Panc1 (cell line): ENCODE measurements around the gene CDK19. TPM values are rescaled to one million over a fixed set of nuclear protein-coding genes. Genes with fewer than 3 reads are reported as not detected.

Experiments used
- ATAC-seq: fragments of 200-7000 bp; cut with Tn5 transposase; 2 replicates; pipeline ENCODE4 v1.9.1; 2020; ENCODE audit warnings: mild to moderate bottlenecking, moderate library complexity
- BruUV-seq: library from RNA; stranded (reverse); fragments of 400-500 nt; replicated peaks from 2 replicates; lab custom pipeline; 2021; lab: Mats Ljungman, UMichigan
- CTCF ChIA-PET: fragments of 300-600 bp; sonication (Branson Sonifier 250); formaldehyde crosslinking; loops from one replicate; lab custom pipeline; 2022; ENCODE audit warnings: antibody characterized with exemption; lab: Charles Lee
- POLR2A ChIA-PET: fragments of 300-600 bp; sonication (Branson Sonifier 250); formaldehyde crosslinking; loops from one replicate; lab custom pipeline; 2022; ENCODE audit warnings: antibody characterized with exemption; lab: Charles Lee
- DNase-seq: peaks from one replicate; pipeline ENCODE4 v3.0.0-alpha.2; 2010; ENCODE audit warnings: low read depth, low spot score
- H3K27ac ChIP-seq: 2 replicates; pipeline ENCODE4 v1.5.1; 2011; ENCODE audit warnings: mild to moderate bottlenecking, low read length, inconsistent platforms
- H3K27me3 ChIP-seq: fragments of 200-500 bp; sonication (Bioruptor generic); 2 replicates; pipeline ENCODE4 v1.6.0; 2014; ENCODE audit warnings: low read length, inconsistent platforms; ENCODE audit not compliant: control insufficient read depth, insufficient read depth
- H3K36me3 ChIP-seq: fragments of 200-500 bp; sonication (Bioruptor generic); 2 replicates; pipeline ENCODE4 v1.5.1; 2014; ENCODE audit warnings: inconsistent platforms, mild to moderate bottlenecking, low read length, moderate library complexity; ENCODE audit not compliant: control insufficient read depth, insufficient read depth
- H3K4me1 ChIP-seq: 2 replicates; pipeline ENCODE4 v1.5.1; 2011; ENCODE audit warnings: inconsistent platforms, mild to moderate bottlenecking, low read length, moderate library complexity; ENCODE audit not compliant: control insufficient read depth, insufficient read depth
- H3K4me3 ChIP-seq, 2 experiments: 2 replicates each; pipeline ENCODE4 v1.5.1; 2011 to 2012; ENCODE audit warnings: low read depth in 2 of 2, low read length in 2 of 2, mild to moderate bottlenecking in 2 of 2, inconsistent platforms in 1 of 2, moderate library complexity in 1 of 2
- H3K9me3 ChIP-seq: fragments of 200-500 bp; sonication (Bioruptor generic); 2 replicates; pipeline ENCODE4 v1.5.1; 2014; ENCODE audit warnings: low read depth, mild to moderate bottlenecking, inconsistent platforms, low read length, moderate library complexity; ENCODE audit not compliant: control insufficient read depth, insufficient read depth
- CTCF ChIP-seq: fragments of 450-650 bp; IDR thresholded peaks from 2 replicates; pipeline ENCODE4 v1.5.1; 2017; ENCODE audit warnings: mild to moderate bottlenecking
- POLR2AphosphoS5 ChIP-seq: IDR thresholded peaks from 2 replicates; pipeline ENCODE4 v1.6.1; 2012; ENCODE audit warnings: mild to moderate bottlenecking, low read depth, low read length, moderate library complexity
- REST ChIP-seq, 2 experiments: IDR thresholded peaks; 2 replicates each; pipeline ENCODE4 v1.6.1; 2011 to 2012; ENCODE audit warnings: low read depth in 2 of 2, control low read depth in 1 of 2, low read length in 1 of 2, mild to moderate bottlenecking in 1 of 2, moderate library complexity in 1 of 2; ENCODE audit not compliant: insufficient read depth in 1 of 2
- SIN3A ChIP-seq: IDR thresholded peaks from 2 replicates; pipeline ENCODE4 v1.6.1; 2012; ENCODE audit warnings: low read depth, mild to moderate bottlenecking, low read length, moderate library complexity, borderline replicate concordance; ENCODE audit not compliant: insufficient read depth
- TCF7L2 ChIP-seq: IDR thresholded peaks from 2 replicates; pipeline ENCODE4 v1.6.1; 2011; ENCODE audit warnings: mild to moderate bottlenecking, low read depth, low read length, inconsistent platforms
- in situ Hi-C: cut with HindIII; loops from 2 replicates; pipeline ENCODE4 v1.10.0; 2016; ENCODE audit warnings: low sequenced_read_pairs, low pct_unique_long_range_greater_than_20kb
- intact Hi-C: fragments of 100-400 bp; cut with micrococcal nuclease; formaldehyde crosslinking; loops from one replicate; pipeline ENCODE4 v1.10.0; 2022; ENCODE audit not compliant: unreplicated experiment
- total RNA-seq: library from RNA; stranded (reverse); gene quantifications from one replicate; pipeline ENCODE4 v1.2.1, GENCODE V29; 2021; ENCODE audit not compliant: unreplicated experiment

Gene CDK19
- total RNA-seq, 1 experiment from 2014 or later = 48.4 TPM

DNA sequence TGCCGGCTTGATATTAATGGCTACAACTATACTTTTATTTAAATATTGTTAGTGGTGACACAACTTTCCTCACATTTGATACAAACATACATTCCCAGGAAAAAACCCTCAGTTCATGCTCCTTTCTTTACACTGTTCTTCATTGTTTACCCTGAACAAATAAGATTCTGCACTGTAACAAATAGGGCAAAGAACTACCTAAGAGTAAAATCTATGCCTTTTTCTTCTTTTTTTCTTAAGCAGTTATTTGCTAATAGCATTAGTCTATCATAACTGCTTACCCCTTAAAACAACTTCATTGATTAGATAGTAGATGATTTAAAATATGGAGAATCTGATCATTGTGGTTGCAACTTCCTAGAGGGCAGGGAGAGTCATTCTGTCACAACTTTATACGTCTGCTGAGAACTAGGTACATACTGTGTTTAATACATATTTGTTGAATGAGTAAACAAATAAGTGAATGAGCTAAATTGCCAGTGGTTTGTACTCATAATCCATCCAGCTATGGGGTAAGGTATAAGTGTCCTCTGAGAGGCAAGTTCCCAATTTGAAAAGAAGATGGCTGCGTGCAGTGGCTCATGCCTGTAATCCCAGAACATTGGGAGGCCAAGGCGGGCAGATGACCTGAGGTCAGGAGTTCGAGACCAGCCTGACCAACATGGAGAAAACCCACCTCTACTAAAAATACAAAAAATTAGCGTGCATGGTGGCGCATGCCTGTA lies 161.0 kb downstream of the CDK19 start:
- H3K27me3 ChIP-seq = no peaks in the 10 kb centered on the region
- DNase-seq (peak; percentile 33), ATAC-seq (peak; percentile 74)
- H3K9me3 ChIP-seq = no peaks in the 10 kb centered on the region
- CTCF ChIA-PET = no interaction called here
- in situ Hi-C loops = no loop called here
- peaks cover 13% of the 10 kb centered on the region; the same call in 1 of the 2 replicates for H3K4me1 ChIP-seq
- H3K36me3 ChIP-seq = no peaks in the 10 kb centered on the region
- no TSS peak for BruUV-seq
- POLR2A ChIA-PET = no interaction called here
- no peak overlapping the region for H3K4me3 ChIP-seq
- intact Hi-C loops = no loop called here
- TF ChIP-seq REST (IDR thresholded peaks at IDR 0.05; ENCODE audit: insufficient read depth in 1 of 2, low read depth in 2 of 2, low read length in 1 of 2) = no peak
- TF ChIP-seq CTCF = no peak
- no peak for TF ChIP-seq SIN3A
- no peak for TF ChIP-seq TCF7L2
- TF ChIP-seq POLR2AphosphoS5 = no peak
- H3K27ac ChIP-seq = no peak overlapping the region

- no TSS peak for BruUV-seq
- TF ChIP-seq TCF7L2 (no peak), REST (IDR thresholded peaks at IDR 0.05; ENCODE audit: insufficient read depth in 1 of 2, low read depth in 2 of 2, low read length in 1 of 2) (no peak), POLR2AphosphoS5 (no peak), SIN3A (no peak), CTCF (no peak)
- Histone ChIP-seq H3K4me3 (no peak overlapping the region), H3K9me3 (no peaks in the 10 kb centered on the region), H3K36me3 (no peaks in the 10 kb centered on the region), H3K27ac (no peak overlapping the region), H3K4me1 (peaks cover 13% of the 10 kb centered on the region; the same call in 1 of the 2 replicates), H3K27me3 (no peaks in the 10 kb centered on the region)
- in situ Hi-C loops = no loop called here
- DNase-seq (no peak), ATAC-seq (no peak)
- ChIA-PET POLR2A (no interaction called here), CTCF (interaction anchor here (0.6 kb wide), 1 partner anchor 169 kb away, joined by 3 read pairs; no protein-coding TSS in a partner anchor)
- intact Hi-C loops = no loop called here
Measured at GRCh38 chr6:110653381-110653780, 161.9 kb downstream of the CDK19 start.
